B cell (primary cell): Measurements from ENCODE around the gene MEIS2. TPM values are rescaled to one million over a fixed set of nuclear protein-coding genes. Genes with fewer than 3 reads are reported as not detected.

Source experiments
- ATAC-seq: fragments of 200-7000 bp; cut with Tn5 transposase; one replicate; pipeline ENCODE4 v1.10.0; 2021; ENCODE audit warnings: low read depth, mild to moderate bottlenecking, moderate number of reproducible peaks, moderate library complexity
- CTCF ChIA-PET: fragments of 350-600 bp; sonication (Branson Sonifier 250); formaldehyde crosslinking; loops from one replicate; lab custom pipeline; 2021; ENCODE audit warnings: antibody characterized with exemption, inconsistent platforms; lab: Charles Lee
- POLR2A ChIA-PET: fragments of 350-600 bp; sonication (Branson Sonifier 250); formaldehyde crosslinking; loops from one replicate; lab custom pipeline; 2021; ENCODE audit warnings: antibody characterized with exemption; lab: Charles Lee
- DNase-seq: peaks from one replicate; pipeline ENCODE4 v3.0.0; 2013
- H2AFZ ChIP-seq: 2 replicates; pipeline ENCODE4 v1.6.1; 2012; ENCODE audit warnings: mild to moderate bottlenecking, low read depth, low read length; ENCODE audit not compliant: insufficient read depth, poor library complexity, severe bottlenecking
- H3K27ac ChIP-seq, 2 donors: 1 replicate in 1 of 2; 2 replicates in 1 of 2; pipeline ENCODE4 v1.5.1; 2012 to 2013; ENCODE audit warnings: low read length in 2 of 2, mild to moderate bottlenecking in 2 of 2, moderate library complexity in 1 of 2
- H3K27me3 ChIP-seq, 4 experiments: fragments of 200-600 bp in 1 of 4; sonication (generic) in 1 of 4; replicated peaks in 1 of 4; 1 replicate in 2 of 4; 2 replicates in 2 of 4; pipeline versions ENCODE4 v1.6.1 to v1.7.0; 2013 to 2016; ENCODE audit warnings: low read length in 3 of 4, mild to moderate bottlenecking in 2 of 4, mixed read lengths in 1 of 4, moderate library complexity in 1 of 4; ENCODE audit not compliant: insufficient read depth in 4 of 4, control insufficient read depth in 3 of 4; ENCODE audit errors: control extremely low read depth in 1 of 4
- H3K36me3 ChIP-seq, 2 experiments: replicated peaks in 1 of 2; 1 replicate in 1 of 2; 2 replicates in 1 of 2; pipeline versions ENCODE4 v1.6.1 to v1.7.1; 2013; ENCODE audit warnings: low read length in 1 of 2; ENCODE audit not compliant: insufficient read depth in 2 of 2, control insufficient read depth in 1 of 2; ENCODE audit errors: control extremely low read depth in 1 of 2, extremely low read depth in 1 of 2
- H3K4me1 ChIP-seq, 2 donors: fragments of 200-600 bp in 1 of 2; sonication (generic) in 1 of 2; 1 replicate in 1 of 2; 2 replicates in 1 of 2; pipeline versions ENCODE4 v1.5.1 to v1.6.1; 2013 to 2017; ENCODE audit warnings: low read length in 2 of 2; ENCODE audit not compliant: control insufficient read depth in 2 of 2, insufficient read depth in 2 of 2
- H3K4me2 ChIP-seq: replicated peaks from 2 replicates; pipeline ENCODE3; 2012; ENCODE audit warnings: mild to moderate bottlenecking, low read depth, low read length; ENCODE audit not compliant: poor library complexity, severe bottlenecking
- H3K4me3 ChIP-seq, 5 experiments: fragments of 200-600 bp in 1 of 5; sonication (generic) in 1 of 5; 1 replicate in 3 of 5; 2 replicates in 2 of 5; pipeline versions ENCODE4 v1.5.1 to v1.7.0; 2011 to 2016; ENCODE audit warnings: low read length in 4 of 5, mild to moderate bottlenecking in 4 of 5, low read depth in 2 of 5, control low read depth in 1 of 5, moderate library complexity in 1 of 5; ENCODE audit not compliant: insufficient read depth in 1 of 5; ENCODE audit errors: control extremely low read depth in 1 of 5, extremely low read depth in 1 of 5
- H3K79me2 ChIP-seq: fragments of 200-600 bp; sonication (generic); one replicate; pipeline ENCODE4 v1.6.0; 2016; ENCODE audit warnings: low read length; ENCODE audit not compliant: control insufficient read depth, insufficient read depth
- H3K9ac ChIP-seq: fragments of 200-600 bp; sonication (generic); 2 replicates; pipeline ENCODE4 v1.6.1; 2017; ENCODE audit warnings: mild to moderate bottlenecking, low read length, moderate library complexity
- H3K9me3 ChIP-seq, 3 donors: one replicate each; pipeline versions ENCODE4 v1.6.1 to v1.7.1; 2013; ENCODE audit warnings: low read length in 2 of 3; ENCODE audit not compliant: control insufficient read depth in 2 of 3, insufficient read depth in 1 of 3; ENCODE audit errors: control extremely low read depth in 1 of 3
- H4K20me1 ChIP-seq: 2 replicates; pipeline ENCODE4 v1.6.0; 2012; ENCODE audit warnings: mild to moderate bottlenecking, low read length; ENCODE audit not compliant: insufficient read depth, control insufficient read depth, poor library complexity, severe bottlenecking
- H3K27ac Mint-ChIP-seq: one replicate; pipeline ENCODE4 v1.8.0; 2021; ENCODE audit warnings: mixed read lengths
- H3K27me3 Mint-ChIP-seq: one replicate; pipeline ENCODE4 v1.8.0; 2021; ENCODE audit warnings: mixed read lengths
- H3K4me1 Mint-ChIP-seq: one replicate; pipeline ENCODE4 v1.8.0; 2021; ENCODE audit warnings: mixed read lengths
- H3K4me3 Mint-ChIP-seq: one replicate; pipeline ENCODE4 v1.8.0; 2021; ENCODE audit warnings: mixed read lengths
- H3K9me3 Mint-ChIP-seq: one replicate; pipeline ENCODE4 v1.8.0; 2022; ENCODE audit warnings: mixed read lengths; ENCODE audit not compliant: insufficient read depth
- EZH2 ChIP-seq: IDR thresholded peaks from 2 replicates; pipeline ENCODE4 v1.6.1; 2012; ENCODE audit warnings: borderline replicate concordance, low read depth, mild to moderate bottlenecking, moderate library complexity, low read length; ENCODE audit not compliant: insufficient read depth, poor library complexity, severe bottlenecking
- WGBS: methylation state at CpG from one replicate; pipeline ENCODE4 v1.1.5; 2013; ENCODE audit warnings: missing lambda C conversion rate; ENCODE audit not compliant: insufficient coverage; 5-methylcytosine and 5-hydroxymethylcytosine counted together
- intact Hi-C: fragments of 100-400 bp; cut with micrococcal nuclease; formaldehyde crosslinking; loops from one replicate; pipeline ENCODE4 v1.10.0; 2022
- polyA plus RNA-seq: library from polyadenylated mRNA; depleted of rRNA; stranded (reverse); fragments of >200 nt; gene quantifications from 2 replicates; pipeline ENCODE4 v1.2.3, GENCODE V29; 2012
- total RNA-seq, 2 donors: library from RNA; stranded (reverse); fragments of 120-200 nt in 1 of 2; gene quantifications; 1 replicate in 1 of 2; 2 replicates in 1 of 2; pipeline versions ENCODE4 v1.2.3 to v1.2.4, GENCODE V29; 2013 to 2022
- TF ChIP-seq, protein P1 (sequence below): fragments of 200-600 bp; IDR thresholded peaks from one replicate; pipeline ENCODE4 v1.8.0; 2022; ENCODE audit warnings: antibody characterized with exemption, mild to moderate bottlenecking

MEIS2 gene
- total and polyA plus RNA-seq, 2 donors (not counting 1 experiment from before 2014, with no cell fraction given) = 0.22 TPM; not detected in 1

GRCh38 chr15:37014566-37014965, 85.8 kb downstream of the MEIS2 start:
- POLR2A ChIA-PET = no interaction called here
- no peak overlapping the region for H3K27ac Mint-ChIP-seq
- no peak overlapping the region for H3K4me3 ChIP-seq
- no peaks in the 10 kb centered on the region for H3K27me3 ChIP-seq
- H3K9me3 Mint-ChIP-seq = no peaks in the 10 kb centered on the region
- H3K27ac ChIP-seq = no peak overlapping the region
- CTCF ChIA-PET = no interaction called here
- intact Hi-C loops = no loop called here
- H4K20me1 ChIP-seq = no peaks in the 10 kb centered on the region
- ATAC-seq (no peak), DNase-seq (no peak)
- no peaks in the 10 kb centered on the region for H3K9me3 ChIP-seq
- no peak overlapping the region for H3K9ac ChIP-seq
- no peaks in the 10 kb centered on the region for H3K4me1 ChIP-seq
- WGBS = 75% methylated on average over 1 of the region's 3 CpGs
- H3K36me3 ChIP-seq = no peaks in the 10 kb centered on the region
- TF ChIP-seq, protein P1, sequence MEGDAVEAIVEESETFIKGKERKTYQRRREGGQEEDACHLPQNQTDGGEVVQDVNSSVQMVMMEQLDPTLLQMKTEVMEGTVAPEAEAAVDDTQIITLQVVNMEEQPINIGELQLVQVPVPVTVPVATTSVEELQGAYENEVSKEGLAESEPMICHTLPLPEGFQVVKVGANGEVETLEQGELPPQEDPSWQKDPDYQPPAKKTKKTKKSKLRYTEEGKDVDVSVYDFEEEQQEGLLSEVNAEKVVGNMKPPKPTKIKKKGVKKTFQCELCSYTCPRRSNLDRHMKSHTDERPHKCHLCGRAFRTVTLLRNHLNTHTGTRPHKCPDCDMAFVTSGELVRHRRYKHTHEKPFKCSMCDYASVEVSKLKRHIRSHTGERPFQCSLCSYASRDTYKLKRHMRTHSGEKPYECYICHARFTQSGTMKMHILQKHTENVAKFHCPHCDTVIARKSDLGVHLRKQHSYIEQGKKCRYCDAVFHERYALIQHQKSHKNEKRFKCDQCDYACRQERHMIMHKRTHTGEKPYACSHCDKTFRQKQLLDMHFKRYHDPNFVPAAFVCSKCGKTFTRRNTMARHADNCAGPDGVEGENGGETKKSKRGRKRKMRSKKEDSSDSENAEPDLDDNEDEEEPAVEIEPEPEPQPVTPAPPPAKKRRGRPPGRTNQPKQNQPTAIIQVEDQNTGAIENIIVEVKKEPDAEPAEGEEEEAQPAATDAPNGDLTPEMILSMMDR = no peak
- peaks cover 3% of the 10 kb centered on the region for H3K27me3 Mint-ChIP-seq
- no peak overlapping the region for H3K4me2 ChIP-seq
- no peaks in the 10 kb centered on the region for H3K79me2 ChIP-seq
- H3K4me3 Mint-ChIP-seq = no peak overlapping the region
- no peaks in the 10 kb centered on the region for H3K4me1 Mint-ChIP-seq
- H2AFZ ChIP-seq = no peak overlapping the region

DNA sequence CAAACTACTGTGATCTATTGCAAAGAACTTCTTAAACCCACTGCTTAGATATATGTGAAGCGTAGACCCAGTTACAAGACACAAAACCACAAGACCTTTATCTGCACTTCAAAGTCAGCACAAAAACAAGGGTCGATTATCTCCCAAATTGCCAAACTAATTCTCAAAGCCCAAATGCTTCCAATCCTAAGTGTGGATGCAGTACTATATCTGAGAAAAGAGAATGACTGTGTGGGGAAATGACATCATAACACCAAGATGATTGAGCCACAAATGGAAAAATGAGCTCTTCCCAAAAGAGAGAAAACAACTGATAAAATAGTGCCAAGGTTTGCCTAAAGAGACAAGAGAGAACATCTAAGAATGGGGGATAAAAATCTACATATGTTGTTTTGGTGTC, 86.2 kb downstream of the MEIS2 start:
- H3K4me1 Mint-ChIP-seq = no peaks in the 10 kb centered on the region
- TF ChIP-seq, protein P1 = no peak
- TF ChIP-seq EZH2 = no peak

More for the DNA sequence above, 86.2 kb downstream of the MEIS2 start:
- Histone ChIP-seq H3K4me2 (no peak overlapping the region), H3K79me2 (no peaks in the 10 kb centered on the region), H3K9me3 (no peaks in the 10 kb centered on the region), H3K4me3 (no peak overlapping the region), H3K27me3 (no peaks in the 10 kb centered on the region), H4K20me1 (no peaks in the 10 kb centered on the region), H2AFZ (no peak overlapping the region), H3K36me3 (no peaks in the 10 kb centered on the region), H3K27ac (no peak overlapping the region), H3K9ac (no peak overlapping the region), H3K4me1 (no peaks in the 10 kb centered on the region)
- CTCF ChIA-PET = no interaction called here
- Mint-ChIP-seq H3K27ac (no peak overlapping the region), H3K9me3 (no peaks in the 10 kb centered on the region), H3K27me3 (peaks cover 3% of the 10 kb centered on the region), H3K4me3 (no peak overlapping the region)
- WGBS = no CpG with 5 or more reads among the region's 2 CpGs
- intact Hi-C loops = no loop called here
- ATAC-seq = no peak
- no peak for DNase-seq
- POLR2A ChIA-PET = no interaction called here
